ENCODE results near the gene STARD10.

GRCh38 chr11:72766152-72766902 lies 27.5 kb downstream of the STARD10 start:
- no peak for TF ChIP-seq FOXM1 (IDR thresholded peaks at IDR 0.05; ENCODE audit: borderline replicate concordance)
- TF ChIP-seq PKNOX1 (IDR thresholded peaks at IDR 0.05): no peak
- no peak for TF ChIP-seq TARDBP (IDR thresholded peaks at IDR 0.05)
- TF ChIP-seq ARNT (IDR thresholded peaks at IDR 0.05): no peak

All from HEK293T (cell line).